Tibial nerve (tissue), 4 donors: ENCODE results near the gene TMEM97.

Experiments used
- EP300 ChIP-seq, 2 donors: sonication (generic); formaldehyde crosslinking; IDR thresholded peaks; one replicate each; pipeline ENCODE4 v1.6.1; 2017; ENCODE audit warnings: antibody characterized with exemption in 2 of 2, mild to moderate bottlenecking in 1 of 2
- POLR2A ChIP-seq, 2 donors: fragments of 450-650 bp; IDR thresholded peaks; one replicate each; pipeline ENCODE4 v1.6.1; 2017; ENCODE audit warnings: antibody characterized with exemption in 2 of 2, mild to moderate bottlenecking in 2 of 2, moderate library complexity in 2 of 2
- TF ChIP-seq, protein P1 (sequence below), 5 experiments: fragments of 200-600 bp in 3 of 5; fragments of 450-650 bp in 2 of 5; sonication (generic) in 3 of 5; IDR thresholded peaks; one replicate each; pipeline ENCODE4 v1.5.1; 2016 to 2019; ENCODE audit warnings: antibody characterized with exemption in 5 of 5, mild to moderate bottlenecking in 3 of 5, moderate library complexity in 2 of 5

DNA sequence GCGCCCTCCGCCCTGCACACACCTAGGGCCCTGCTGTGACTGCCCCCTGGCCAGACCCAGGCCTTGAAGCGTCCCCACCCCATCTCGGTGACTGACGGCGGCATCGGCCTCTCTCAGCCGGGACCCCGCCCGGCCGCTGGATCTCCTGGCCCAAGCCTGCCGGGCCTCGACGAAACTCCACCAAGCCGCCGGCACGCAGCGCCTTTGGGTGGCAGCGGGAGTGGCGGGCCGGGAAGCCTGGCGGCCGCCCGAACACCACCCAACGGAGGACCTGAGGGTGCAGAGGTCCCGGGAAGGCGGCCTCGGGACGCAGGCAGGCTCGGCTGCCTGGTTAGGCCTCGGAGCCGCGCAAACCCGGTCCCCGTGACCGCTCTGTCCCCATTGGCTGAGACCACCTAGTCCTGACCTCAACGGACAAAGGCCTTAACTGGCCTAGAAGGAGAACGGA lies 12.0 kb upstream of the TMEM97 start:
- TF ChIP-seq, protein P1, sequence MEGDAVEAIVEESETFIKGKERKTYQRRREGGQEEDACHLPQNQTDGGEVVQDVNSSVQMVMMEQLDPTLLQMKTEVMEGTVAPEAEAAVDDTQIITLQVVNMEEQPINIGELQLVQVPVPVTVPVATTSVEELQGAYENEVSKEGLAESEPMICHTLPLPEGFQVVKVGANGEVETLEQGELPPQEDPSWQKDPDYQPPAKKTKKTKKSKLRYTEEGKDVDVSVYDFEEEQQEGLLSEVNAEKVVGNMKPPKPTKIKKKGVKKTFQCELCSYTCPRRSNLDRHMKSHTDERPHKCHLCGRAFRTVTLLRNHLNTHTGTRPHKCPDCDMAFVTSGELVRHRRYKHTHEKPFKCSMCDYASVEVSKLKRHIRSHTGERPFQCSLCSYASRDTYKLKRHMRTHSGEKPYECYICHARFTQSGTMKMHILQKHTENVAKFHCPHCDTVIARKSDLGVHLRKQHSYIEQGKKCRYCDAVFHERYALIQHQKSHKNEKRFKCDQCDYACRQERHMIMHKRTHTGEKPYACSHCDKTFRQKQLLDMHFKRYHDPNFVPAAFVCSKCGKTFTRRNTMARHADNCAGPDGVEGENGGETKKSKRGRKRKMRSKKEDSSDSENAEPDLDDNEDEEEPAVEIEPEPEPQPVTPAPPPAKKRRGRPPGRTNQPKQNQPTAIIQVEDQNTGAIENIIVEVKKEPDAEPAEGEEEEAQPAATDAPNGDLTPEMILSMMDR (IDR thresholded peaks at IDR 0.05) = no peak
- no peak for TF ChIP-seq POLR2A (IDR thresholded peaks at IDR 0.05)
- no peak for TF ChIP-seq EP300 (IDR thresholded peaks at IDR 0.05)
